ENCODE results near the gene OPN1LW.

Gene OPN1LW

GRCh38 chrX:154097589-154098541 lies 46.2 kb upstream of the OPN1LW start, which contains the start of gene MECP2:
TSS of gene MECP2 (minus strand) at chrX:154097717.
- Histone ChIP-seq H3K14ac (ENCODE audit: low read length) (peak within 1 kb of the TSS; percentile 92), H4K8ac (ENCODE audit: low read depth, low read length) (peak within 1 kb of the TSS; percentile 82), H3K36me3 (ENCODE audit: control insufficient read depth in 1 of 2, insufficient read depth in 2 of 2, low read length in 2 of 2) (no peaks in the 10 kb centered on the region), H4K91ac (ENCODE audit: low read depth, low read length) (peak within 1 kb of the TSS; percentile 90), H2BK12ac (ENCODE audit: low read length) (peak within 1 kb of the TSS; percentile 31), H4K12ac (ENCODE audit: low read depth, low read length) (peak within 1 kb of the TSS; percentile 75), H3K4me2 (ENCODE audit: low read length) (peak within 1 kb of the TSS; percentile 98), H2AK5ac (ENCODE audit: low read length) (peak within 1 kb of the TSS; percentile 96), H2AFZ (ENCODE audit: insufficient read depth, low read length, poor library complexity) (peak within 1 kb of the TSS; percentile 93), H3K9ac (ENCODE audit: low read length) (peak within 1 kb of the TSS; percentile 83), H3K4me1 (ENCODE audit: control insufficient read depth in 1 of 2, insufficient read depth in 2 of 2, low read length in 2 of 2) (peaks cover 0 to 22% of the 10 kb centered on the region in 2 experiments), H3K18ac (ENCODE audit: low read length) (peak within 1 kb of the TSS; percentile 84), H3K27ac (ENCODE audit: low read depth, low read length) (peak within 1 kb of the TSS; percentile 78), H3K4ac (ENCODE audit: low read depth, low read length) (peak within 1 kb of the TSS; percentile 97), H2BK120ac (ENCODE audit: insufficient read depth, low read length, poor library complexity) (peak within 1 kb of the TSS; percentile 66), H3K9me3 (ENCODE audit: insufficient read depth, low read depth, low read length) (no peaks in the 10 kb centered on the region), H3K79me2 (ENCODE audit: control insufficient read depth, insufficient read depth, low read length, poor library complexity) (peaks cover 6% of the 10 kb centered on the region), H3K79me1 (ENCODE audit: low read length) (peaks cover 6% of the 10 kb centered on the region), H3K27me3 (ENCODE audit: insufficient read depth, low read length) (no peaks in the 10 kb centered on the region), H3K23ac (ENCODE audit: low read length) (no peak within 1 kb of the TSS), H3K4me3 (ENCODE audit: low read depth, low read length) (peak within 1 kb of the TSS; percentile 91), H2BK5ac (ENCODE audit: low read depth, low read length, poor library complexity) (peak within 1 kb of the TSS; percentile 68)
- peak; percentile 81 to 87 for DNase-seq
- no CpG with 5 or more reads among the region's 75 CpGs for WGBS (ENCODE audit: extremely low coverage, insufficient coverage, insufficient read length)

- Histone ChIP-seq H4K8ac (ENCODE audit: low read depth, low read length) (no peak overlapping the region), H3K27me3 (ENCODE audit: insufficient read depth, low read length) (no peaks in the 10 kb centered on the region), H3K9ac (ENCODE audit: low read length) (no peak overlapping the region), H4K91ac (ENCODE audit: low read depth, low read length) (no peak overlapping the region), H3K36me3 (ENCODE audit: control insufficient read depth in 1 of 2, insufficient read depth in 2 of 2, low read length in 2 of 2) (no peaks in the 10 kb centered on the region), H3K79me1 (ENCODE audit: low read length) (peaks cover 6% of the 10 kb centered on the region), H3K23ac (ENCODE audit: low read length) (no peak overlapping the region), H3K14ac (ENCODE audit: low read length) (no peak overlapping the region), H3K27ac (ENCODE audit: low read depth, low read length) (no peak overlapping the region), H2AFZ (ENCODE audit: insufficient read depth, low read length, poor library complexity) (no peak overlapping the region), H4K12ac (ENCODE audit: low read depth, low read length) (no peak overlapping the region), H3K9me3 (ENCODE audit: insufficient read depth, low read depth, low read length) (no peaks in the 10 kb centered on the region), H2BK12ac (ENCODE audit: low read length) (no peak overlapping the region), H2BK5ac (ENCODE audit: low read depth, low read length, poor library complexity) (no peak overlapping the region), H2BK120ac (ENCODE audit: insufficient read depth, low read length, poor library complexity) (no peak overlapping the region), H3K4me1 (ENCODE audit: control insufficient read depth in 1 of 2, insufficient read depth in 2 of 2, low read length in 2 of 2) (peaks cover 0 to 22% of the 10 kb centered on the region in 2 experiments), H3K4me2 (ENCODE audit: low read length) (no peak overlapping the region), H3K4ac (ENCODE audit: low read depth, low read length) (no peak overlapping the region), H3K18ac (ENCODE audit: low read length) (no peak overlapping the region), H3K79me2 (ENCODE audit: control insufficient read depth, insufficient read depth, low read length, poor library complexity) (peaks cover 6% of the 10 kb centered on the region), H3K4me3 (ENCODE audit: low read depth, low read length) (no peak overlapping the region), H2AK5ac (ENCODE audit: low read length) (no peak overlapping the region)
- no peak for DNase-seq
- no CpG with 5 or more reads among the region's 2 CpGs for WGBS (ENCODE audit: extremely low coverage, insufficient coverage, insufficient read length)
These were observed 45.5 kb upstream of the OPN1LW start for GRCh38 chrX:154098551-154098950.

- H3K14ac ChIP-seq (ENCODE audit: low read length) = no peak overlapping the region
- no peak overlapping the region for H2AK5ac ChIP-seq (ENCODE audit: low read length)
- no peaks in the 10 kb centered on the region for H3K9me3 ChIP-seq (ENCODE audit: insufficient read depth, low read depth, low read length)
- no peak for DNase-seq
- no peaks in the 10 kb centered on the region for H3K79me1 ChIP-seq (ENCODE audit: low read length)
- no peak overlapping the region for H4K91ac ChIP-seq (ENCODE audit: low read depth, low read length)
- H3K79me2 ChIP-seq (ENCODE audit: control insufficient read depth, insufficient read depth, low read length, poor library complexity) = no peaks in the 10 kb centered on the region
- no peak overlapping the region for H3K4me2 ChIP-seq (ENCODE audit: low read length)
- H2BK120ac ChIP-seq (ENCODE audit: insufficient read depth, low read length, poor library complexity) = no peak overlapping the region
- no peaks in the 10 kb centered on the region for H3K36me3 ChIP-seq (ENCODE audit: control insufficient read depth in 1 of 2, insufficient read depth in 2 of 2, low read length in 2 of 2)
- H2BK12ac ChIP-seq (ENCODE audit: low read length) = no peak overlapping the region
- H4K8ac ChIP-seq (ENCODE audit: low read depth, low read length) = no peak overlapping the region
- no peaks in the 10 kb centered on the region for H3K4me1 ChIP-seq (ENCODE audit: control insufficient read depth in 1 of 2, insufficient read depth in 2 of 2, low read length in 2 of 2)
- no peak overlapping the region for H3K9ac ChIP-seq (ENCODE audit: low read length)
- H3K23ac ChIP-seq (ENCODE audit: low read length) = no peak overlapping the region
- WGBS (ENCODE audit: extremely low coverage, insufficient coverage, insufficient read length) = no CpG with 5 or more reads among the region's 6 CpGs
- no peak overlapping the region for H3K4ac ChIP-seq (ENCODE audit: low read depth, low read length)
- H4K12ac ChIP-seq (ENCODE audit: low read depth, low read length) = no peak overlapping the region
- no peak overlapping the region for H3K4me3 ChIP-seq (ENCODE audit: low read depth, low read length)
- H3K18ac ChIP-seq (ENCODE audit: low read length) = no peak overlapping the region
- no peak overlapping the region for H2AFZ ChIP-seq (ENCODE audit: insufficient read depth, low read length, poor library complexity)
- H3K27me3 ChIP-seq (ENCODE audit: insufficient read depth, low read length) = no peaks in the 10 kb centered on the region
- no peak overlapping the region for H2BK5ac ChIP-seq (ENCODE audit: low read depth, low read length, poor library complexity)
- no peak overlapping the region for H3K27ac ChIP-seq (ENCODE audit: low read depth, low read length)
These were observed 30.3 kb upstream of the OPN1LW start for GRCh38 chrX:154113729-154114128.

GRCh38 chrX:154114652-154115051 lies 29.4 kb upstream of the OPN1LW start:
- Histone ChIP-seq H4K12ac (ENCODE audit: low read depth, low read length) (no peak overlapping the region), H2AK5ac (ENCODE audit: low read length) (no peak overlapping the region), H3K23ac (ENCODE audit: low read length) (no peak overlapping the region), H3K18ac (ENCODE audit: low read length) (no peak overlapping the region), H3K14ac (ENCODE audit: low read length) (no peak overlapping the region), H3K36me3 (ENCODE audit: control insufficient read depth in 1 of 2, insufficient read depth in 2 of 2, low read length in 2 of 2) (no peaks in the 10 kb centered on the region), H3K27me3 (ENCODE audit: insufficient read depth, low read length) (no peaks in the 10 kb centered on the region), H3K27ac (ENCODE audit: low read depth, low read length) (no peak overlapping the region), H2BK5ac (ENCODE audit: low read depth, low read length, poor library complexity) (no peak overlapping the region), H3K4me1 (ENCODE audit: control insufficient read depth in 1 of 2, insufficient read depth in 2 of 2, low read length in 2 of 2) (no peaks in the 10 kb centered on the region), H3K79me1 (ENCODE audit: low read length) (no peaks in the 10 kb centered on the region), H3K9me3 (ENCODE audit: insufficient read depth, low read depth, low read length) (no peaks in the 10 kb centered on the region), H3K79me2 (ENCODE audit: control insufficient read depth, insufficient read depth, low read length, poor library complexity) (no peaks in the 10 kb centered on the region), H2BK12ac (ENCODE audit: low read length) (no peak overlapping the region), H2BK120ac (ENCODE audit: insufficient read depth, low read length, poor library complexity) (no peak overlapping the region), H3K4me3 (ENCODE audit: low read depth, low read length) (no peak overlapping the region), H2AFZ (ENCODE audit: insufficient read depth, low read length, poor library complexity) (no peak overlapping the region), H3K4ac (ENCODE audit: low read depth, low read length) (no peak overlapping the region), H4K8ac (ENCODE audit: low read depth, low read length) (no peak overlapping the region), H4K91ac (ENCODE audit: low read depth, low read length) (no peak overlapping the region), H3K9ac (ENCODE audit: low read length) (no peak overlapping the region), H3K4me2 (ENCODE audit: low read length) (no peak overlapping the region)
- DNase-seq = no peak
- no CpG with 5 or more reads among the region's 5 CpGs for WGBS (ENCODE audit: extremely low coverage, insufficient coverage, insufficient read length)
